ENCODE measurements around the gene DDX1. TPM values are rescaled to one million over a fixed set of nuclear protein-coding genes. Genes with fewer than 3 reads are reported as not detected.

The DDX1 gene
- total RNA-seq, 1 donor from 2014 or later = 60.4 TPM

GRCh38 chr2:15650616-15651366, 59.1 kb downstream of the DDX1 start:
- ATAC-seq = no peak
- intact Hi-C loops (cut with DNase I) = no loop called here
- no peaks in the 10 kb centered on the region for H3K9me3 ChIP-seq

GRCh38 chr2:15651367-15651727, 59.7 kb downstream of the DDX1 start:
- no peak for ATAC-seq
- no peaks in the 10 kb centered on the region for H3K36me3 ChIP-seq

More at GRCh38 chr2:15650616-15651366, 59.1 kb downstream of the DDX1 start:
- no peak for TF ChIP-seq CTCF (IDR thresholded peaks at IDR 0.05)
- no peaks in the 10 kb centered on the region for H3K4me1 ChIP-seq
- no peaks in the 10 kb centered on the region for H3K36me3 ChIP-seq
- no peak overlapping the region for H3K27ac ChIP-seq
- H3K4me3 ChIP-seq = no peak overlapping the region
- DNase-seq = no peak
- H3K27me3 ChIP-seq (ENCODE audit: low read depth) = no peaks in the 10 kb centered on the region

GRCh38 chr2:15652252-15652651, 60.6 kb downstream of the DDX1 start:
- H3K4me1 ChIP-seq = no peaks in the 10 kb centered on the region
- H3K27me3 ChIP-seq (ENCODE audit: low read depth) = no peaks in the 10 kb centered on the region
- H3K36me3 ChIP-seq = no peaks in the 10 kb centered on the region
- no peak overlapping the region for H3K4me3 ChIP-seq
- intact Hi-C loops (cut with DNase I) = no loop called here
- ATAC-seq (no peak), DNase-seq (no peak)
- no peaks in the 10 kb centered on the region for H3K9me3 ChIP-seq
- no peak for TF ChIP-seq CTCF (IDR thresholded peaks at IDR 0.05)
- H3K27ac ChIP-seq = no peak overlapping the region

More at GRCh38 chr2:15651367-15651727, 59.7 kb downstream of the DDX1 start:
- H3K9me3 ChIP-seq = no peaks in the 10 kb centered on the region
- H3K4me1 ChIP-seq = no peaks in the 10 kb centered on the region
- no peak overlapping the region for H3K27ac ChIP-seq
- TF ChIP-seq CTCF (IDR thresholded peaks at IDR 0.05) = no peak
- no peak overlapping the region for H3K4me3 ChIP-seq
- DNase-seq = no peak
- no peaks in the 10 kb centered on the region for H3K27me3 ChIP-seq (ENCODE audit: low read depth)
- intact Hi-C loops (cut with DNase I) = no loop called here

- H3K4me1 ChIP-seq = no peaks in the 10 kb centered on the region
- H3K9me3 ChIP-seq = no peaks in the 10 kb centered on the region
- H3K27ac ChIP-seq = no peak overlapping the region
- H3K27me3 ChIP-seq (ENCODE audit: low read depth) = no peaks in the 10 kb centered on the region
- DNase-seq (no peak), ATAC-seq (no peak)
- intact Hi-C loops (cut with DNase I) = no loop called here
- no peak for TF ChIP-seq CTCF (IDR thresholded peaks at IDR 0.05)
- no peaks in the 10 kb centered on the region for H3K36me3 ChIP-seq
- H3K4me3 ChIP-seq = no peak overlapping the region
Measured at GRCh38 chr2:15652801-15653200, 61.1 kb downstream of the DDX1 start.

- no peaks in the 10 kb centered on the region for H3K9me3 ChIP-seq
- DNase-seq (no peak), ATAC-seq (no peak)
- no peaks in the 10 kb centered on the region for H3K36me3 ChIP-seq
- TF ChIP-seq CTCF (IDR thresholded peaks at IDR 0.05) = no peak
- H3K4me3 ChIP-seq = no peak overlapping the region
- H3K4me1 ChIP-seq = no peaks in the 10 kb centered on the region
- intact Hi-C loops (cut with DNase I) = no loop called here
- no peak overlapping the region for H3K27ac ChIP-seq
- H3K27me3 ChIP-seq (ENCODE audit: low read depth) = no peaks in the 10 kb centered on the region
Measured at GRCh38 chr2:15653806-15654726, 62.4 kb downstream of the DDX1 start.
